CD4-positive, CD25-positive, alpha-beta regulatory T cell (primary cell): Measurements from ENCODE around the gene TMPRSS5. TPM values are rescaled to one million over a fixed set of nuclear protein-coding genes. Genes with fewer than 3 reads are reported as not detected.

ENCODE experiments used
- ATAC-seq, 2 donors: fragments of 150-1000 bp; cut with Tn5 transposase; one replicate each; pipeline ENCODE4 v1.10.0; 2021; ENCODE audit warnings: low read depth in 2 of 2, moderate number of reproducible peaks in 2 of 2, moderate library complexity in 1 of 2
- DNase-seq, 3 donors: peaks; one replicate each; pipeline versions ENCODE4 v3.0.0 to v3.0.0-alpha.2; 2012 to 2022; ENCODE audit warnings: mixed read lengths in 1 of 3
- H3K27ac ChIP-seq: one replicate; pipeline ENCODE4 v1.7.0; 2013; ENCODE audit warnings: mild to moderate bottlenecking, low read length; ENCODE audit not compliant: insufficient read depth, poor library complexity, severe bottlenecking
- H3K27me3 ChIP-seq: one replicate; pipeline ENCODE4 v1.7.0; 2013; ENCODE audit warnings: low read length; ENCODE audit not compliant: control insufficient read depth, insufficient read depth
- H3K36me3 ChIP-seq: one replicate; pipeline ENCODE4 v1.7.0; 2013; ENCODE audit warnings: mild to moderate bottlenecking, low read length, moderate library complexity; ENCODE audit not compliant: control insufficient read depth, insufficient read depth
- H3K4me1 ChIP-seq: 2 replicates; pipeline ENCODE4 v1.7.0; 2013; ENCODE audit warnings: mild to moderate bottlenecking, low read length; ENCODE audit not compliant: insufficient read depth, control insufficient read depth, poor library complexity, severe bottlenecking
- H3K4me3 ChIP-seq: one replicate; pipeline ENCODE4 v1.7.0; 2013; ENCODE audit warnings: low read depth, mild to moderate bottlenecking, low read length, moderate library complexity
- H3K9me3 ChIP-seq, 2 experiments: 1 replicate in 1 of 2; 2 replicates in 1 of 2; pipeline ENCODE4 v1.7.0; 2013; ENCODE audit warnings: low read length in 2 of 2, mild to moderate bottlenecking in 1 of 2, moderate library complexity in 1 of 2; ENCODE audit not compliant: control insufficient read depth in 2 of 2
- H3K27ac Mint-ChIP-seq, 3 donors: one replicate each; pipeline ENCODE4 v1.8.0; 2020 to 2022; ENCODE audit warnings: mild to moderate bottlenecking in 3 of 3, mixed read lengths in 3 of 3, moderate library complexity in 2 of 3
- H3K27me3 Mint-ChIP-seq: one replicate; pipeline ENCODE4 v1.8.0; 2022; ENCODE audit warnings: mild to moderate bottlenecking, mixed read lengths
- H3K36me3 Mint-ChIP-seq: one replicate; pipeline ENCODE4 v1.8.0; 2020; ENCODE audit warnings: mixed read lengths
- H3K4me1 Mint-ChIP-seq, 4 donors: one replicate each; pipeline ENCODE4 v1.8.0; 2020 to 2022; ENCODE audit warnings: mixed read lengths in 4 of 4, mild to moderate bottlenecking in 1 of 4
- H3K4me3 Mint-ChIP-seq, 4 donors: one replicate each; pipeline ENCODE4 v1.8.0; 2020 to 2022; ENCODE audit warnings: mild to moderate bottlenecking in 4 of 4, mixed read lengths in 4 of 4, moderate library complexity in 3 of 4
- H3K9me3 Mint-ChIP-seq, 7 donors: one replicate each; pipeline ENCODE4 v1.8.0; 2020 to 2022; ENCODE audit warnings: mixed read lengths in 7 of 7, mild to moderate bottlenecking in 3 of 7, moderate library complexity in 2 of 7
- polyA plus RNA-seq, 4 donors: library from polyadenylated mRNA; unstranded; fragments of 300-500 nt; fragmentation: Illumina TruSeq; gene quantifications; one replicate each; pipeline ENCODE4 v1.2.3, GENCODE V29; 2021
- total RNA-seq: library from RNA; stranded (reverse); gene quantifications from one replicate; pipeline ENCODE4 v1.2.3, GENCODE V29; 2022

Gene TMPRSS5
- total and polyA plus RNA-seq, 5 donors from 2014 or later: 0.08 to 0.74 TPM; not detected in 3

GRCh38 chr11:113664981-113665710 lies 41.0 kb downstream of the TMPRSS5 start:
- Histone ChIP-seq H3K36me3 (no peaks in the 10 kb centered on the region), H3K9me3 (peaks cover 4 to 5% of the 10 kb centered on the region in 2 experiments), H3K4me1 (no peaks in the 10 kb centered on the region), H3K27ac (no peak overlapping the region), H3K4me3 (no peak overlapping the region), H3K27me3 (peaks cover 2% of the 10 kb centered on the region)
- H3K4me1 Mint-ChIP-seq: no peaks in the 10 kb centered on the region
- ATAC-seq (no peak), DNase-seq (no peak)
- H3K4me3 Mint-ChIP-seq: no peak overlapping the region
- H3K9me3 Mint-ChIP-seq: peaks cover 0 to 14% (median 8%) of the 10 kb centered on the region in 7 donors
- no peaks in the 10 kb centered on the region for H3K36me3 Mint-ChIP-seq
- H3K27ac Mint-ChIP-seq: no peak overlapping the region
- peaks cover 20% of the 10 kb centered on the region for H3K27me3 Mint-ChIP-seq

GRCh38 chr11:113664069-113664980 lies 41.8 kb downstream of the TMPRSS5 start:
- DNase-seq (no peak), ATAC-seq (no peak)
- Mint-ChIP-seq H3K4me3 (no peak overlapping the region), H3K27ac (no peak overlapping the region), H3K9me3 (peaks cover 0 to 14% (median 8%) of the 10 kb centered on the region in 7 donors), H3K36me3 (no peaks in the 10 kb centered on the region), H3K27me3 (peaks cover 20% of the 10 kb centered on the region), H3K4me1 (no peaks in the 10 kb centered on the region)
- Histone ChIP-seq H3K27ac (no peak overlapping the region), H3K27me3 (peaks cover 2% of the 10 kb centered on the region), H3K4me3 (no peak overlapping the region), H3K9me3 (peaks cover 4 to 5% of the 10 kb centered on the region in 2 experiments), H3K36me3 (no peaks in the 10 kb centered on the region), H3K4me1 (no peaks in the 10 kb centered on the region)

GRCh38 chr11:113663567-113663966 lies 42.5 kb downstream of the TMPRSS5 start:
- Histone ChIP-seq H3K27ac (no peak overlapping the region), H3K36me3 (no peaks in the 10 kb centered on the region)

DNA sequence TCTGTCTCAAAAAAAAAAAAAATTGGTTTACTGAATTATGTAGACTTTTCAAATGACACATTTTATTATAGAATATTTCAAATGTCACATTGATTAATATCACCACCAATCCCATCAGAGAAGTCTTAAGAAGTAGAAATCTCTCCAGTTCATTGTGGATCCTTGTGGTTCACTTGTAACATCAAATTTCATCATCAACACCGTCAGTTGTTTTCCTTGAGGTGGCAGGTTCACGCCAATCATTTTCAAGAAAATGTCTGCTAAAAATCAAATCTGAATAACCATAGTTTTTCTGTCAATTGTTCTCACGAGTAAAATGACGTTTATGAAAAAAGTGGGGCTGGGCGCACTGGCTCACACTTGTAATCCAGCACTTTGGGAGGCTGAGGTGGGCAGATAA lies 50.3 kb downstream of the TMPRSS5 start:
- H3K36me3 Mint-ChIP-seq: peaks cover 3% of the 10 kb centered on the region
- Histone ChIP-seq H3K4me3 (no peak overlapping the region), H3K27me3 (no peaks in the 10 kb centered on the region), H3K4me1 (no peaks in the 10 kb centered on the region), H3K9me3 (no peaks in the 10 kb centered on the region), H3K36me3 (no peaks in the 10 kb centered on the region), H3K27ac (no peak overlapping the region)
- no peak for ATAC-seq
- no peak for DNase-seq
- no peak overlapping the region for H3K27ac Mint-ChIP-seq
- peaks cover 0 to 12% (median 5%) of the 10 kb centered on the region in 7 donors for H3K9me3 Mint-ChIP-seq
- H3K4me1 Mint-ChIP-seq: no peaks in the 10 kb centered on the region
- H3K4me3 Mint-ChIP-seq: no peak overlapping the region
- H3K27me3 Mint-ChIP-seq: no peaks in the 10 kb centered on the region

More at GRCh38 chr11:113663567-113663966, 42.5 kb downstream of the TMPRSS5 start:
- Mint-ChIP-seq H3K4me1 (no peaks in the 10 kb centered on the region), H3K27ac (no peak overlapping the region), H3K27me3 (peaks cover 20% of the 10 kb centered on the region), H3K9me3 (peaks cover 0 to 14% (median 8%) of the 10 kb centered on the region in 7 donors), H3K36me3 (no peaks in the 10 kb centered on the region), H3K4me3 (no peak overlapping the region)
- ATAC-seq (no peak), DNase-seq (no peak)
- no peak overlapping the region for H3K4me3 ChIP-seq
- no peaks in the 10 kb centered on the region for H3K4me1 ChIP-seq
- H3K9me3 ChIP-seq: peaks cover 4 to 5% of the 10 kb centered on the region in 2 experiments
- H3K27me3 ChIP-seq: peaks cover 2% of the 10 kb centered on the region

- no peaks in the 10 kb centered on the region for H3K36me3 ChIP-seq
- H3K9me3 Mint-ChIP-seq: peaks cover 0 to 15% (median 4%) of the 10 kb centered on the region in 7 donors
- no peak overlapping the region for H3K27ac ChIP-seq
- no peaks in the 10 kb centered on the region for H3K9me3 ChIP-seq
- ATAC-seq: no peak
- no peaks in the 10 kb centered on the region for H3K4me1 ChIP-seq
- DNase-seq: no peak
- no peak overlapping the region for H3K4me3 Mint-ChIP-seq
- H3K27me3 ChIP-seq: no peaks in the 10 kb centered on the region
- H3K4me1 Mint-ChIP-seq: no peaks in the 10 kb centered on the region
- peaks cover 3% of the 10 kb centered on the region for H3K36me3 Mint-ChIP-seq
- H3K4me3 ChIP-seq: no peak overlapping the region
- H3K27me3 Mint-ChIP-seq: peaks cover 6% of the 10 kb centered on the region
- no peak overlapping the region for H3K27ac Mint-ChIP-seq
Observed at GRCh38 chr11:113651023-113651422, 55.1 kb downstream of the TMPRSS5 start.

DNA sequence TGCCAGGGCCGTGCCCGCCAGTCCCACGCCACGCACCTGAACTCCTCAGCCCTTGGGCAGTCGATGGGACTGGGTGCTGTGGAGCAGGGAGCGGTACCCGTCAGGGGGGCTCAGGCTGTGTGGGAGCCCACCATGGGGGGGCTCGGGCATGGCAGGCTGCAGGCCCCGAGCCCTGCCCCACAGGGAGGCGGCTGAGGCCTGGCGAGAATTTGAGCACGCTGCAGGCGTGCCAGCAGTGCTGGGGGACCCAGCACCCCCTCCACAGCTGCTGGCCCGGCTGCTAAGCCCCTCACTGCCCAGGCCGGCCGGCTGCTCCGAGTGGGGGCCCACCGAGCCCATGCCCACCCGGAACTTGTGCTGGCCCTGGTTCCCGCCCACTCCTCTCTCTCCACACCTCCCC lies 56.8 kb downstream of the TMPRSS5 start:
- Histone ChIP-seq H3K4me3 (no peak overlapping the region), H3K27me3 (no peaks in the 10 kb centered on the region), H3K27ac (no peak overlapping the region), H3K9me3 (no peaks in the 10 kb centered on the region), H3K36me3 (no peaks in the 10 kb centered on the region), H3K4me1 (no peaks in the 10 kb centered on the region)
- no peak for DNase-seq
- Mint-ChIP-seq H3K36me3 (peaks cover 3% of the 10 kb centered on the region), H3K27ac (no peak overlapping the region), H3K4me1 (no peaks in the 10 kb centered on the region), H3K4me3 (no peak overlapping the region), H3K27me3 (peaks cover 6% of the 10 kb centered on the region), H3K9me3 (peaks cover 0 to 15% (median 4%) of the 10 kb centered on the region in 7 donors)
- ATAC-seq: no peak

- Mint-ChIP-seq H3K27ac (peak overlapping the region in 1 of 3 donors; percentile 4), H3K9me3 (peaks cover 0 to 8% (median 2%) of the 10 kb centered on the region in 7 donors), H3K4me1 (no peaks in the 10 kb centered on the region), H3K36me3 (peaks cover 3% of the 10 kb centered on the region), H3K4me3 (no peak overlapping the region), H3K27me3 (peaks cover 6% of the 10 kb centered on the region)
- no peak overlapping the region for H3K27ac ChIP-seq
- H3K4me1 ChIP-seq: no peaks in the 10 kb centered on the region
- no peaks in the 10 kb centered on the region for H3K27me3 ChIP-seq
- H3K36me3 ChIP-seq: no peaks in the 10 kb centered on the region
- no peaks in the 10 kb centered on the region for H3K9me3 ChIP-seq
- DNase-seq: no peak
- no peak for ATAC-seq
- no peak overlapping the region for H3K4me3 ChIP-seq
Observed at GRCh38 chr11:113647856-113648255, 58.3 kb downstream of the TMPRSS5 start.
